Panc1 (cell line): ENCODE results near the gene IFT57. TPM values are rescaled to one million over a fixed set of nuclear protein-coding genes. Genes with fewer than 3 reads are reported as not detected.

Experiments used
- ATAC-seq: fragments of 200-7000 bp; cut with Tn5 transposase; 2 replicates; pipeline ENCODE4 v1.9.1; 2020; ENCODE audit warnings: mild to moderate bottlenecking, moderate library complexity
- BruUV-seq: library from RNA; stranded (reverse); fragments of 400-500 nt; replicated peaks from 2 replicates; lab custom pipeline; 2021; lab: Mats Ljungman, UMichigan
- CTCF ChIA-PET: fragments of 300-600 bp; sonication (Branson Sonifier 250); formaldehyde crosslinking; loops from one replicate; lab custom pipeline; 2022; ENCODE audit warnings: antibody characterized with exemption; lab: Charles Lee
- POLR2A ChIA-PET: fragments of 300-600 bp; sonication (Branson Sonifier 250); formaldehyde crosslinking; loops from one replicate; lab custom pipeline; 2022; ENCODE audit warnings: antibody characterized with exemption; lab: Charles Lee
- DNase-seq: peaks from one replicate; pipeline ENCODE4 v3.0.0-alpha.2; 2010; ENCODE audit warnings: low read depth, low spot score
- H3K27ac ChIP-seq: 2 replicates; pipeline ENCODE4 v1.5.1; 2011; ENCODE audit warnings: mild to moderate bottlenecking, low read length, inconsistent platforms
- H3K27me3 ChIP-seq: fragments of 200-500 bp; sonication (Bioruptor generic); 2 replicates; pipeline ENCODE4 v1.6.0; 2014; ENCODE audit warnings: low read length, inconsistent platforms; ENCODE audit not compliant: control insufficient read depth, insufficient read depth
- H3K36me3 ChIP-seq: fragments of 200-500 bp; sonication (Bioruptor generic); 2 replicates; pipeline ENCODE4 v1.5.1; 2014; ENCODE audit warnings: inconsistent platforms, mild to moderate bottlenecking, low read length, moderate library complexity; ENCODE audit not compliant: control insufficient read depth, insufficient read depth
- H3K4me1 ChIP-seq: 2 replicates; pipeline ENCODE4 v1.5.1; 2011; ENCODE audit warnings: inconsistent platforms, mild to moderate bottlenecking, low read length, moderate library complexity; ENCODE audit not compliant: control insufficient read depth, insufficient read depth
- H3K4me3 ChIP-seq, 2 experiments: 2 replicates each; pipeline ENCODE4 v1.5.1; 2011 to 2012; ENCODE audit warnings: low read depth in 2 of 2, low read length in 2 of 2, mild to moderate bottlenecking in 2 of 2, inconsistent platforms in 1 of 2, moderate library complexity in 1 of 2
- H3K9me3 ChIP-seq: fragments of 200-500 bp; sonication (Bioruptor generic); 2 replicates; pipeline ENCODE4 v1.5.1; 2014; ENCODE audit warnings: low read depth, mild to moderate bottlenecking, inconsistent platforms, low read length, moderate library complexity; ENCODE audit not compliant: control insufficient read depth, insufficient read depth
- CTCF ChIP-seq: fragments of 450-650 bp; IDR thresholded peaks from 2 replicates; pipeline ENCODE4 v1.5.1; 2017; ENCODE audit warnings: mild to moderate bottlenecking
- POLR2AphosphoS5 ChIP-seq: IDR thresholded peaks from 2 replicates; pipeline ENCODE4 v1.6.1; 2012; ENCODE audit warnings: mild to moderate bottlenecking, low read depth, low read length, moderate library complexity
- SIN3A ChIP-seq: IDR thresholded peaks from 2 replicates; pipeline ENCODE4 v1.6.1; 2012; ENCODE audit warnings: low read depth, mild to moderate bottlenecking, low read length, moderate library complexity, borderline replicate concordance; ENCODE audit not compliant: insufficient read depth
- TCF7L2 ChIP-seq: IDR thresholded peaks from 2 replicates; pipeline ENCODE4 v1.6.1; 2011; ENCODE audit warnings: mild to moderate bottlenecking, low read depth, low read length, inconsistent platforms
- in situ Hi-C: cut with HindIII; loops from 2 replicates; pipeline ENCODE4 v1.10.0; 2016; ENCODE audit warnings: low sequenced_read_pairs, low pct_unique_long_range_greater_than_20kb
- intact Hi-C: fragments of 100-400 bp; cut with micrococcal nuclease; formaldehyde crosslinking; loops from one replicate; pipeline ENCODE4 v1.10.0; 2022; ENCODE audit not compliant: unreplicated experiment
- total RNA-seq: library from RNA; stranded (reverse); gene quantifications from one replicate; pipeline ENCODE4 v1.2.1, GENCODE V29; 2021; ENCODE audit not compliant: unreplicated experiment
- TF ChIP-seq, protein P1 (sequence below), 2 experiments: IDR thresholded peaks; 2 replicates each; pipeline ENCODE4 v1.6.1; 2011 to 2012; ENCODE audit warnings: low read depth in 2 of 2, control low read depth in 1 of 2, low read length in 1 of 2, mild to moderate bottlenecking in 1 of 2, moderate library complexity in 1 of 2; ENCODE audit not compliant: insufficient read depth in 1 of 2

Gene IFT57
- total RNA-seq, 1 experiment from 2014 or later: 45.7 TPM

GRCh38 chr3:108234387-108234957 lies 12.2 kb upstream of the IFT57 start:
- TF ChIP-seq TCF7L2 (no peak), POLR2AphosphoS5 (no peak), SIN3A (no peak), CTCF (no peak)
- TF ChIP-seq, protein P1, sequence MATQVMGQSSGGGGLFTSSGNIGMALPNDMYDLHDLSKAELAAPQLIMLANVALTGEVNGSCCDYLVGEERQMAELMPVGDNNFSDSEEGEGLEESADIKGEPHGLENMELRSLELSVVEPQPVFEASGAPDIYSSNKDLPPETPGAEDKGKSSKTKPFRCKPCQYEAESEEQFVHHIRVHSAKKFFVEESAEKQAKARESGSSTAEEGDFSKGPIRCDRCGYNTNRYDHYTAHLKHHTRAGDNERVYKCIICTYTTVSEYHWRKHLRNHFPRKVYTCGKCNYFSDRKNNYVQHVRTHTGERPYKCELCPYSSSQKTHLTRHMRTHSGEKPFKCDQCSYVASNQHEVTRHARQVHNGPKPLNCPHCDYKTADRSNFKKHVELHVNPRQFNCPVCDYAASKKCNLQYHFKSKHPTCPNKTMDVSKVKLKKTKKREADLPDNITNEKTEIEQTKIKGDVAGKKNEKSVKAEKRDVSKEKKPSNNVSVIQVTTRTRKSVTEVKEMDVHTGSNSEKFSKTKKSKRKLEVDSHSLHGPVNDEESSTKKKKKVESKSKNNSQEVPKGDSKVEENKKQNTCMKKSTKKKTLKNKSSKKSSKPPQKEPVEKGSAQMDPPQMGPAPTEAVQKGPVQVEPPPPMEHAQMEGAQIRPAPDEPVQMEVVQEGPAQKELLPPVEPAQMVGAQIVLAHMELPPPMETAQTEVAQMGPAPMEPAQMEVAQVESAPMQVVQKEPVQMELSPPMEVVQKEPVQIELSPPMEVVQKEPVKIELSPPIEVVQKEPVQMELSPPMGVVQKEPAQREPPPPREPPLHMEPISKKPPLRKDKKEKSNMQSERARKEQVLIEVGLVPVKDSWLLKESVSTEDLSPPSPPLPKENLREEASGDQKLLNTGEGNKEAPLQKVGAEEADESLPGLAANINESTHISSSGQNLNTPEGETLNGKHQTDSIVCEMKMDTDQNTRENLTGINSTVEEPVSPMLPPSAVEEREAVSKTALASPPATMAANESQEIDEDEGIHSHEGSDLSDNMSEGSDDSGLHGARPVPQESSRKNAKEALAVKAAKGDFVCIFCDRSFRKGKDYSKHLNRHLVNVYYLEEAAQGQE (IDR thresholded peaks at IDR 0.05; ENCODE audit: insufficient read depth in 1 of 2, low read depth in 2 of 2, low read length in 1 of 2): no peak
- ChIA-PET CTCF (no interaction called here), POLR2A (no interaction called here)
- H3K27me3 ChIP-seq: no peaks in the 10 kb centered on the region
- H3K4me1 ChIP-seq: no peaks in the 10 kb centered on the region
- DNase-seq (no peak), ATAC-seq (no peak)
- H3K27ac ChIP-seq: no peak overlapping the region
- H3K9me3 ChIP-seq: no peaks in the 10 kb centered on the region
- H3K36me3 ChIP-seq: no peaks in the 10 kb centered on the region
- BruUV-seq: no TSS peak
- H3K4me3 ChIP-seq: no peak overlapping the region
- in situ Hi-C loops (no loop called here), intact Hi-C loops (no loop called here)

- TF ChIP-seq CTCF (no peak), SIN3A (no peak), POLR2AphosphoS5 (no peak), TCF7L2 (no peak)
- TF ChIP-seq, protein P1 (IDR thresholded peaks at IDR 0.05; ENCODE audit: insufficient read depth in 1 of 2, low read depth in 2 of 2, low read length in 1 of 2): no peak
- no TSS peak for BruUV-seq
- no peak for DNase-seq
- intact Hi-C loops: no loop called here
- H3K36me3 ChIP-seq: no peaks in the 10 kb centered on the region
- ChIA-PET POLR2A (no interaction called here), CTCF (no interaction called here)
- H3K4me3 ChIP-seq: no peak overlapping the region
- H3K27ac ChIP-seq: no peak overlapping the region
- H3K27me3 ChIP-seq: no peaks in the 10 kb centered on the region
- peaks cover 8% of the 10 kb centered on the region for H3K4me1 ChIP-seq
- H3K9me3 ChIP-seq: no peaks in the 10 kb centered on the region
- in situ Hi-C loops: no loop called here
- no peak for ATAC-seq
Observed at GRCh38 chr3:108228286-108228685, 6.1 kb upstream of the IFT57 start.
